HepG2 (cell line): ENCODE measurements around the gene MAP3K8. TPM values are rescaled to one million over a fixed set of nuclear protein-coding genes. Genes with fewer than 3 reads are reported as not detected.

Experiments used
- ARID2 ChIP-seq: sonication (generic); formaldehyde crosslinking; IDR thresholded peaks from 2 replicates; pipeline ENCODE4 v1.8.1; 2022; ENCODE audit warnings: mild to moderate bottlenecking, missing genetic modification reagents, borderline replicate concordance
- CENPT ChIP-seq: sonication (generic); formaldehyde crosslinking; IDR thresholded peaks from 2 replicates; pipeline ENCODE4 v1.8.0; 2022; ENCODE audit warnings: low read depth, mild to moderate bottlenecking, moderate library complexity, missing genetic modification reagents
- EEA1 ChIP-seq: sonication (generic); formaldehyde crosslinking; IDR thresholded peaks from 2 replicates; pipeline ENCODE4 v1.5.1; 2020; ENCODE audit warnings: mild to moderate bottlenecking, missing genetic modification reagents, borderline replicate concordance
- HMGA1 ChIP-seq: sonication (generic); formaldehyde crosslinking; conservative IDR thresholded peaks from 2 replicates; pipeline ENCODE4 v1.4.0; 2020; ENCODE audit warnings: missing genetic modification reagents
- KDM3A ChIP-seq: IDR thresholded peaks from 2 replicates; pipeline ENCODE4 v1.6.1; 2018; ENCODE audit warnings: low read depth, missing compliant biosample characterization
- KLF12 ChIP-seq: sonication (generic); formaldehyde crosslinking; IDR thresholded peaks from 2 replicates; pipeline ENCODE4 v1.4.0; 2020; ENCODE audit warnings: missing genetic modification reagents, borderline replicate concordance
- KLF13 ChIP-seq: sonication (generic); formaldehyde crosslinking; IDR thresholded peaks from 2 replicates; pipeline ENCODE4 v1.4.0; 2020; ENCODE audit warnings: mild to moderate bottlenecking, missing genetic modification reagents
- MAFK ChIP-seq, 2 experiments: IDR thresholded peaks in 1 of 2; conservative IDR thresholded peaks in 1 of 2; 2 replicates each; pipeline ENCODE4 v1.6.1; 2011; ENCODE audit warnings: improper control_type of control experiment in 2 of 2, low read length in 2 of 2
- MEIS1 ChIP-seq: sonication (generic); formaldehyde crosslinking; IDR thresholded peaks from 2 replicates; pipeline ENCODE4 v1.9.0; 2021; ENCODE audit warnings: mild to moderate bottlenecking, missing genetic modification reagents, moderate library complexity, borderline replicate concordance
- NFIB ChIP-seq: sonication (generic); formaldehyde crosslinking; IDR thresholded peaks from 2 replicates; pipeline ENCODE4 v1.9.0; 2021; ENCODE audit warnings: missing genetic modification reagents, mild to moderate bottlenecking, borderline replicate concordance
- NKX3-1 ChIP-seq: sonication (generic); formaldehyde crosslinking; IDR thresholded peaks from 2 replicates; pipeline ENCODE4 v1.5.0; 2020; ENCODE audit warnings: missing genetic modification reagents
- NONO ChIP-seq, 2 experiments: fragments of 450-650 bp in 1 of 2; sonication (generic) in 1 of 2; formaldehyde crosslinking in 1 of 2; IDR thresholded peaks in 1 of 2; conservative IDR thresholded peaks in 1 of 2; 2 replicates each; pipeline versions ENCODE4 v1.6.1 to v1.8.0; 2017 to 2022; ENCODE audit warnings: mild to moderate bottlenecking in 1 of 2, missing genetic modification reagents in 1 of 2, moderate library complexity in 1 of 2
- POLR2G ChIP-seq: fragments of 200-400 bp; formaldehyde crosslinking; IDR thresholded peaks from 2 replicates; pipeline ENCODE4 v1.6.1; 2018; ENCODE audit warnings: mild to moderate bottlenecking, low read depth, low read length, moderate library complexity
- SKI ChIP-seq: fragments of 450-650 bp; IDR thresholded peaks from one replicate; pipeline ENCODE4 v1.6.1; 2018; ENCODE audit warnings: mild to moderate bottlenecking; ENCODE audit not compliant: partially characterized antibody
- ZBTB38 ChIP-seq: sonication (generic); formaldehyde crosslinking; IDR thresholded peaks from 2 replicates; pipeline ENCODE4 v1.5.1; 2020; ENCODE audit warnings: mild to moderate bottlenecking, missing genetic modification reagents
- ZFY ChIP-seq: sonication (generic); formaldehyde crosslinking; IDR thresholded peaks from 2 replicates; pipeline ENCODE4 v1.4.0; 2020; ENCODE audit warnings: missing genetic modification reagents
- ZNF225 ChIP-seq: sonication (generic); formaldehyde crosslinking; IDR thresholded peaks from 2 replicates; pipeline ENCODE4 v1.4.0; 2020; ENCODE audit warnings: mild to moderate bottlenecking, missing genetic modification reagents
- ZNF841 ChIP-seq: sonication (generic); formaldehyde crosslinking; IDR thresholded peaks from 2 replicates; pipeline ENCODE4 v1.8.1; 2023; ENCODE audit warnings: missing genetic modification reagents, borderline replicate concordance
- polyA plus RNA-seq, 8 experiments: library from polyadenylated mRNA; depleted of rRNA in 3 of 8; stranded (reverse) in 7 of 8; unstranded in 1 of 8; fragments of >200 nt; fragmentation: Illumina TruSeq in 4 of 8; extraction: Trizol in 4 of 8; gene quantifications; 2 replicates each; pipeline versions ENCODE4 v1.2.1 to v1.2.3, GENCODE V29; 2011 to 2016; ENCODE audit warnings: low read depth in 4 of 8, missing spikeins in 1 of 8, mixed read lengths in 1 of 8; ENCODE audit not compliant: insufficient read depth in 1 of 8
- total RNA-seq, 5 experiments: library from RNA; depleted of rRNA; stranded (reverse); fragments of >200 nt; fragmentation: Illumina TruSeq; extraction: Trizol; gene quantifications; 2 replicates each; pipeline ENCODE4 v1.2.3, GENCODE V29; 2016; ENCODE audit warnings: low read depth in 1 of 5
- TF ChIP-seq, protein P1 (sequence below): IDR thresholded peaks from 2 replicates; pipeline ENCODE4 v1.6.1; 2016; ENCODE audit warnings: missing genetic modification reagents, missing compliant biosample characterization
- TF ChIP-seq, protein P2 (sequence below): sonication (generic); formaldehyde crosslinking; IDR thresholded peaks from 2 replicates; pipeline ENCODE4 v1.4.0; 2020; ENCODE audit warnings: missing genetic modification reagents
- TF ChIP-seq, protein P3 (sequence below): fragments of 450-650 bp; IDR thresholded peaks from 2 replicates; pipeline ENCODE4 v1.6.1; 2017
- TF ChIP-seq, protein P4 (sequence below): sonication (generic); formaldehyde crosslinking; IDR thresholded peaks from 2 replicates; pipeline ENCODE4 v1.5.1; 2020; ENCODE audit warnings: mild to moderate bottlenecking, missing genetic modification reagents, moderate library complexity

The MAP3K8 gene
- total and polyA plus RNA-seq, 2 of the 13 experiments (the other 11 are each of a cell fraction or from before 2014, with no cell fraction given), result 19.3 to 37.9 TPM

DNA sequence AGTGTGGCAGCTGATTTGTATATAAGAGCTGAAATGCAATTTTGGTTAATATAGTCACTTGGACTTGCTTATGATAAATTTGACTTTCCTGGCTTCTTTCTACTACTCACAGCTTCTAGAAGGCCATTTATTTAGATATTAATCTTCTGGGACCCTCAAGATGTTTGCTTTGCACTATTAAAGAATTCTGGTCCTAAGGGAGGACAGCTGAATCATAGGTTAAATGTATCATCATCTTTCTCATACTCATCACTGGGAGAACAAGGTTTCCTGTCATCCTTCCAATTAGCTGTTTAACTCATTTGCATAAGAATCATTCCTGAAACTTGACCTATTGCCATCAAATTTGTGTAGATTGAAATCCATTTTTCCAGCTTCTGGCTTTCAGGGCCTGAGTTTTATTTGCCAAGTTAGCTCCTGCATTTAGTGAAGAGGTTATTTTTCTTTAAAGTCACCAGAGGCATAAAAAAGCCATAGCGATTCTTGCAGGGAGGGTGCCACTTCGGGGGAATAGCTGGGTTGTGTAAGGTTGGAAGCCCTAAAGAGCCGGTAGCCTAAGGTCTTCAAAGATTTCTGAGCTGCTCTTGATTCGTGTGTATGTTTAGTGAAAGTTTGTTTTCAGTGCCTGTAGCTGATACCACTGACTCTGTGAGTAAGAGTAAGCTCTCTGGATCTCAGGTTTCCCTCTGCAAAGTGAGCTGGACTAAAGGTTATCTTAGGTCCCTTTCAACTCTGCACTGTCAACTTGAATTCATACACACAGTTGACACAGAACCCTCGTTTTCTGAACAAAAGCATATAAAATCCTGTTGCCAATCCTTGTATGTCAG, 4.3 kb downstream of the MAP3K8 start (continued):
- TF ChIP-seq POLR2G (no peak), SKI (no peak), EEA1 (CRISPR knock-in tag) (no peak), MEIS1 (0 out of 2 replicates have a peak, but pooled peaks have one; percentile 47), ZBTB38 (CRISPR knock-in tag) (no peak), CENPT (CRISPR knock-in tag) (no peak), NKX3-1 (CRISPR knock-in tag) (0 out of 2 replicates have a peak, but pooled peaks have one; percentile 41), KLF13 (CRISPR knock-in tag) (no peak), ZNF225 (CRISPR knock-in tag) (no peak), KLF12 (CRISPR knock-in tag) (no peak), MAFK (conservative IDR thresholded peaks at IDR 0.05 in 1 of 2, IDR thresholded peaks at IDR 0.05 in 1 of 2; ENCODE audit: low read length in 2 of 2) (no peak), ZNF841 (CRISPR knock-in tag) (no peak), ZFY (CRISPR knock-in tag) (no peak), KDM3A (CRISPR knock-in tag) (no peak), HMGA1 (CRISPR knock-in tag) (no peak), NONO (IDR thresholded peaks at IDR 0.05) (no peak), NONO (CRISPR knock-in tag; conservative IDR thresholded peaks at IDR 0.05) (no peak), NFIB (CRISPR knock-in tag) (no peak), ARID2 (no peak)
- TF ChIP-seq, protein P1, sequence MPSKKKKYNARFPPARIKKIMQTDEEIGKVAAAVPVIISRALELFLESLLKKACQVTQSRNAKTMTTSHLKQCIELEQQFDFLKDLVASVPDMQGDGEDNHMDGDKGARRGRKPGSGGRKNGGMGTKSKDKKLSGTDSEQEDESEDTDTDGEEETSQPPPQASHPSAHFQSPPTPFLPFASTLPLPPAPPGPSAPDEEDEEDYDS, result no peak; the same call in 1 of the 2 replicates
- TF ChIP-seq, protein P2, sequence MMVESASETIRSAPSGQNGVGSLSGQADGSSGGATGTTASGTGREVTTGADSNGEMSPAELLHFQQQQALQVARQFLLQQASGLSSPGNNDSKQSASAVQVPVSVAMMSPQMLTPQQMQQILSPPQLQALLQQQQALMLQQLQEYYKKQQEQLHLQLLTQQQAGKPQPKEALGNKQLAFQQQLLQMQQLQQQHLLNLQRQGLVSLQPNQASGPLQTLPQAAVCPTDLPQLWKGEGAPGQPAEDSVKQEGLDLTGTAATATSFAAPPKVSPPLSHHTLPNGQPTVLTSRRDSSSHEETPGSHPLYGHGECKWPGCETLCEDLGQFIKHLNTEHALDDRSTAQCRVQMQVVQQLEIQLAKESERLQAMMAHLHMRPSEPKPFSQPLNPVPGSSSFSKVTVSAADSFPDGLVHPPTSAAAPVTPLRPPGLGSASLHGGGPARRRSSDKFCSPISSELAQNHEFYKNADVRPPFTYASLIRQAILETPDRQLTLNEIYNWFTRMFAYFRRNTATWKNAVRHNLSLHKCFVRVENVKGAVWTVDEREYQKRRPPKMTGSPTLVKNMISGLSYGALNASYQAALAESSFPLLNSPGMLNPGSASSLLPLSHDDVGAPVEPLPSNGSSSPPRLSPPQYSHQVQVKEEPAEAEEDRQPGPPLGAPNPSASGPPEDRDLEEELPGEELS, result peak; percentile 88
- TF ChIP-seq, protein P3, sequence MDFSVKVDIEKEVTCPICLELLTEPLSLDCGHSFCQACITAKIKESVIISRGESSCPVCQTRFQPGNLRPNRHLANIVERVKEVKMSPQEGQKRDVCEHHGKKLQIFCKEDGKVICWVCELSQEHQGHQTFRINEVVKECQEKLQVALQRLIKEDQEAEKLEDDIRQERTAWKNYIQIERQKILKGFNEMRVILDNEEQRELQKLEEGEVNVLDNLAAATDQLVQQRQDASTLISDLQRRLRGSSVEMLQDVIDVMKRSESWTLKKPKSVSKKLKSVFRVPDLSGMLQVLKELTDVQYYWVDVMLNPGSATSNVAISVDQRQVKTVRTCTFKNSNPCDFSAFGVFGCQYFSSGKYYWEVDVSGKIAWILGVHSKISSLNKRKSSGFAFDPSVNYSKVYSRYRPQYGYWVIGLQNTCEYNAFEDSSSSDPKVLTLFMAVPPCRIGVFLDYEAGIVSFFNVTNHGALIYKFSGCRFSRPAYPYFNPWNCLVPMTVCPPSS, result no peak
- TF ChIP-seq, protein P4, sequence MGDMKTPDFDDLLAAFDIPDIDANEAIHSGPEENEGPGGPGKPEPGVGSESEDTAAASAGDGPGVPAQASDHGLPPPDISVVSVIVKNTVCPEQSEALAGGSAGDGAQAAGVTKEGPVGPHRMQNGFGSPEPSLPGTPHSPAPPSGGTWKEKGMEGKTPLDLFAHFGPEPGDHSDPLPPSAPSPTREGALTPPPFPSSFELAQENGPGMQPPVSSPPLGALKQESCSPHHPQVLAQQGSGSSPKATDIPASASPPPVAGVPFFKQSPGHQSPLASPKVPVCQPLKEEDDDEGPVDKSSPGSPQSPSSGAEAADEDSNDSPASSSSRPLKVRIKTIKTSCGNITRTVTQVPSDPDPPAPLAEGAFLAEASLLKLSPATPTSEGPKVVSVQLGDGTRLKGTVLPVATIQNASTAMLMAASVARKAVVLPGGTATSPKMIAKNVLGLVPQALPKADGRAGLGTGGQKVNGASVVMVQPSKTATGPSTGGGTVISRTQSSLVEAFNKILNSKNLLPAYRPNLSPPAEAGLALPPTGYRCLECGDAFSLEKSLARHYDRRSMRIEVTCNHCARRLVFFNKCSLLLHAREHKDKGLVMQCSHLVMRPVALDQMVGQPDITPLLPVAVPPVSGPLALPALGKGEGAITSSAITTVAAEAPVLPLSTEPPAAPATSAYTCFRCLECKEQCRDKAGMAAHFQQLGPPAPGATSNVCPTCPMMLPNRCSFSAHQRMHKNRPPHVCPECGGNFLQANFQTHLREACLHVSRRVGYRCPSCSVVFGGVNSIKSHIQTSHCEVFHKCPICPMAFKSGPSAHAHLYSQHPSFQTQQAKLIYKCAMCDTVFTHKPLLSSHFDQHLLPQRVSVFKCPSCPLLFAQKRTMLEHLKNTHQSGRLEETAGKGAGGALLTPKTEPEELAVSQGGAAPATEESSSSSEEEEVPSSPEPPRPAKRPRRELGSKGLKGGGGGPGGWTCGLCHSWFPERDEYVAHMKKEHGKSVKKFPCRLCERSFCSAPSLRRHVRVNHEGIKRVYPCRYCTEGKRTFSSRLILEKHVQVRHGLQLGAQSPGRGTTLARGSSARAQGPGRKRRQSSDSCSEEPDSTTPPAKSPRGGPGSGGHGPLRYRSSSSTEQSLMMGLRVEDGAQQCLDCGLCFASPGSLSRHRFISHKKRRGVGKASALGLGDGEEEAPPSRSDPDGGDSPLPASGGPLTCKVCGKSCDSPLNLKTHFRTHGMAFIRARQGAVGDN (CRISPR knock-in tag), result no peak
